GM20000 (cell line): Measurements from ENCODE around the gene CMIP.

ENCODE experiments used
- DNase-seq: peaks from one replicate; pipeline ENCODE4 v3.0.0; 2012; ENCODE audit warnings: low spot score
- CTCF ChIP-seq: IDR thresholded peaks from 2 replicates; pipeline ENCODE4 v1.5.1; 2012; ENCODE audit warnings: mild to moderate bottlenecking, control low read depth; ENCODE audit errors: extremely low read depth, missing control alignments

CMIP gene

DNA sequence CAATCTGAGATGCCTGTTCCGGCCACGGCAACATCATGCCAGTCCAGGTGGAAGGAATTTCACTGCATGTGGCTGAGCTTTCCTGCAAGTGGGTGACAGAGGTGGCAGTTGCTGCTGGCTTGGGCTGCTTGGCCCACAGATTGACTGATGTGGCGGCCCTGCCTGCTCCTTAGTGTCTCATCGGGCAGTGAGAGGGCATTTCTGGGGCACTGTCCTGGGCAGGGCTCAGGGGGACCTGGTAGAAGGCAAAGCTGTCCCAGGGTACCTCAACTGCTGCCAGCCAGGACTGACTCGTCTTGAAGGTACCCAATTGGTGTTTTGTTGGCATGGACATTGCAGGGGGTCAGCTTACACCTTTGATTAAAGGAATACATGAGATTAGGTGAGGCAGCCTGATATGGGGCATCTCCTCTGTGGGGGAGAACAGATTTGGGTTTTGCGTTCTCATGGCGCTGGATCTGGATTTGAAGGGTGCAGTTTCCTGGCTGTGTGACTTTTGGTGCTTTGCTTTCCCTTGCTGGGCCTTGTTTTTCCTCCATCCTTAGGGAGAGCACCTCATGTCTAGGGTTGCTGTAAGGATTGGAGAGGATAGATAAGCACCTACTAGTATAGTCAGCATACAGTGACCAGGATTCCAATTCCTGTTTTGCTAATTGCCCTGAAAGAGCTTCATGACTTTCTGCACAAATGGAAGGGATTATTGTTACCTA lies 5.4 kb downstream of the CMIP start:
- TF ChIP-seq CTCF, result no peak
- no peak for DNase-seq

- DNase-seq, result no peak
- no peak for TF ChIP-seq CTCF
These were observed 6.3 kb downstream of the CMIP start for GRCh38 chr16:81450783-81451491.

GRCh38 chr16:81451753-81452680 lies 7.4 kb downstream of the CMIP start:
- DNase-seq, result no peak
- TF ChIP-seq CTCF, result peak; percentile 1

DNA sequence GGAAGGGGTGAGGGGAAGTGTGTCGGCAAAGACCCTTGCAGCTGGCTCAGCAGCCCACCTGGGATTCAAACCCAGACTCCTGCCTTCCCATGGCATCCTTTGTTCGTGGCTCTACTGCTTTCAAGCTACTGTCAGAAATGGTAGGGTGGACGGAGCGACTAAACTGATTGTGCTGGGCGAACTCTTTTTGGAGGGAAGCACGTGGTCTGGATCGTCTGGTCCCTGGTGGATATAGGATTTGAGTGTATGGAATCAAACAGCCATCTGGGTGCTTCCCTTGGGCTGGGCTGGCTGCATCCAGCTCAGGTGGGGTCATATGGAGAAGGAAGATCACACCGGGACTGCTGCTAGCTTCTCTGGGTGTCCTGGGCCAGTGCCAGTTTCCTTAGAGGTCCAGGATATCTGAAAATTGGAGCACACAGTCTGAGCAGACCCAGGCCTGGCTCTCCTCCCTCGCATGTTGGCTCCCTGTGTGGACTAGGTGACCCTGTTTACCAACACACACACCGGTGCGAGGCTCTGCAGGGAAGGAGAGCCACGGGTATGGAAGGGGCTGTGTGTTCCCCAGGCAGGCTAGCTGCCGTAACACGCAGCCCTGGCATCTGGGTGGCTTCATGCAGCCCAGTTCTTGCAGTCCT lies 8.6 kb downstream of the CMIP start:
- no peak for DNase-seq

DNA sequence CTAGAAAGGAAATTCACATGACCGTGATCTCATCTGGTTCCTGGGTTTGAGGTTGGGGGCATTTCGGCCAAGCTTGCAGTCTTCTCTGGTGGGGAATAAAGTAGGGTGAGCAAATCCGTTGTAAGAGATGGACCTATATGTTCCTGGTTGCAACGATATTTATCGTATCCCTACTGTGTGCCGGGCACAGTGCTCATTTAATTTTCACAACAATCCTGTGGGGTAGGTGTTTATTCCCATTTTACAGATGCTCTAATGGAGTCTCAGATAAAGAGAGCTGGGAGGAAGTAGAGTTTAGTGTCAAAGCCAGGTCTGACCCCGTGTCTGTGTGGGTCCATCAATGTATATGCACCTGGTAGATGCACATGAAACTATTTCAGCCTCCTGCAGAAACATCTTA lies 9.4 kb downstream of the CMIP start:
- TF ChIP-seq CTCF, result no peak
- DNase-seq, result no peak

More for the DNA sequence above, 8.6 kb downstream of the CMIP start:
- TF ChIP-seq CTCF, result no peak

DNA sequence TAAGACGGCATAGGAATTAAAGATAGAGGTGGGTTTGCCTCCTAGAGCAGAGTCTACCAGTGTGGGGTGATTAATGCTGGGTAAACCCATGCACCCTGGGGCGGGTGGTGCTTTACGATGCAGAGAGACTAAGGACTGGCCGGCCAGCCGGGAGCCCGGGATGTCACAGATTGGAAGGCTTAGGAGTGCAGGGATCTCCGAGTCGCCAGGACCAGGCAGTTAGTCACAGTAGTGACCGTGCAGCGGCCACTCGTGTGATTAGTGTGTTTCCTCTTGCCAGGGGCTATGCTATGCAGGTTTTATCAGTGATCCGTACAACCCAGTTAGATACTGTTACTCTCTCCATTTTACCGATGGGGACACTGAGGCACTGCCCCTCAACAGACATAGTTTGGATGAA lies 10.4 kb downstream of the CMIP start:
- DNase-seq, result no peak
- no peak for TF ChIP-seq CTCF
